Hematopoietic multipotent progenitor cell treated with erythropoietin and hydrocortisone succinate and interleukin-3 and kit ligand, for 15 days (in vitro differentiated cells): ENCODE data around the gene WDR93.
"Not testable (repeated sequence)": the region's sequence is repeated elsewhere in the genome, so short reads cannot be mapped to it uniquely, and the experiment has no call there.

Experiments used
- DNase-seq: peaks from one replicate; pipeline ENCODE4 v3.0.0-alpha.2; 2015; ENCODE audit warnings: low spot score

WDR93 gene

DNA sequence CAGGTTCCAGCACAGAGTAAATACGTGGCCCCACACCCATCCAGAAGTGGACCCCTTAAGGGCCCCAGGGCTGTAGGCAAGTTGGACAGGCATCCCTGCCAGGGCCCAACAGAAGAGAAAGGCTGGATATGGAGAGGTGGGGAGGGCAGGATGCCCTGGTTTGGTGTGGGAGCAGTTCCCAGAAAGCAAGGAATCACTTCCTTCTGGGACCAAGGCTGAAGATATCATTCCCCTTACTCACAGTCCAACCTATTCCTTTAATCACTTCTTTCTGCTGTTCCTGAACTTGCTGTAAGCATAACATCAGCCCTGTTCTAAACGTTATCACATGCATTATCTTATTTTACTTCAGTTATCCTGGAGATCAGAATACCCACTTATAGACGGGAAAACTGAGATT is 79.4 kb downstream of the WDR93 start:
- no peak for DNase-seq

DNA sequence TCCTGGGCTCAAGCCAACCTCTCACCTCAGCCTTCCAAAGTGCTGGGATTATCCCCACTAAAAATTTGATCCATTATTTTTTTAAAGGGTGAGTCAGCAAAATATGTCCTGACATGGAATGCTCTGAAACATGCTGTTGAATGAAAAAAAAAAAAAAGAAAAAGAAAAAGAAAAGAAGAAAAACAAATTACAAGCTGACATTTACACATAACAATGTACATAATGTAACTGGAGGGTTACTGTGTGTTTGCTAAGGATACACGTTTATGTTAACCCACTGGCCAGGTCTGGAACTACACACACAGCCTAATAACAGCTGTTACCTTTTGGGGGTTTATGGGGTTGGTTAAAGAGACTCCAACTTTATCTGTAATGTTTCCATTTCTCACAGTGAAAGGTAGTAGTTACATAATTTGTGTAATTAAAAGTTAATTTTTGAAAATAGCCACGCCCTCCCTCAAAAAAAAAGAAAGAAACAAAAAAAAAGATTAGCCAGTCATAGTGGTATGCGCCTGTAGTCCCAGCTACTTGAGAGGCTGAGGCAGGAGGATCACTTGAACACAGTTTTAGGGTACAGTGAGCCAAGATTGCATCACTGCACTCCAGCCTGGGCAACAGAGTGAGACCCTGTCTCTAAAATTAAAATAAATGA is 82.4 kb downstream of the WDR93 start:
- no peak for DNase-seq

DNA sequence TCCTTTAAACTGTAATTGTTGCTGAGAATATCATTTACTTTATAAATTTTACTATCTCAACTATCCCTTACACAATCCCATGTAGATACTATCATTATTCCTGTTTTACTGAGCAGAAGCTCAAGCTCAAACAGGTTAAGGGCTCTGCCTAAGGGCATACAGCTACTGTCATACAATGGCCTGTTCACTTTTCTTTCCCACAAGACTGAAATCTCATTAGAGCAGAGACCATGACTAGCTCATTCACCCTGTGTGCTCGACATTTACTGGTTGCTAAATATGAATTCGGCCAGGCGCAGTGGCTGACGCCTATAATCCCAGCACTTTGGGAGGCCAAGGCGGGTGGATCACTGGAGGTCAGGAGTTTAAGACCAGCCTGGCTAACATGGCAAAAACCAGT is 83.9 kb downstream of the WDR93 start:
- no peak for DNase-seq

DNA sequence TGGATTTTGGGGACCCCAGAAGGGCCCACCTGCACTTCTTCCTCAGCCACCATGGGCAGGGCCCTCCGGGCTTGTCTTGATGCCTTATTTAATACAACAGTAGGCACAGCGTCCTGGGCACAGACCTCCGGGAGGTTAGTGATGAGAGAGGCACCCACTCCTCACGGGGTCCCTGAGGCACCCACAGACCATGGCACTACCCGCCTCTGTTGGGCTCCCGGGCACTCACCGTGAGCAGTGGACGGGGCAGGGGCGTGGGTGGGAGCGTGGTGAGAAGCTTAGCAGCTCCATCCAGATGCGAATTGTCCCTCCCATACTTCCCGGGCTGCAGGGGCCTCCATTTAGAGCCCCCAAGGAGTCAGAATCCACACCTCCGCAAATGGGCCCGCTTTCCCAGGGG is 85.2 kb downstream of the WDR93 start:
- DNase-seq: no peak

DNA sequence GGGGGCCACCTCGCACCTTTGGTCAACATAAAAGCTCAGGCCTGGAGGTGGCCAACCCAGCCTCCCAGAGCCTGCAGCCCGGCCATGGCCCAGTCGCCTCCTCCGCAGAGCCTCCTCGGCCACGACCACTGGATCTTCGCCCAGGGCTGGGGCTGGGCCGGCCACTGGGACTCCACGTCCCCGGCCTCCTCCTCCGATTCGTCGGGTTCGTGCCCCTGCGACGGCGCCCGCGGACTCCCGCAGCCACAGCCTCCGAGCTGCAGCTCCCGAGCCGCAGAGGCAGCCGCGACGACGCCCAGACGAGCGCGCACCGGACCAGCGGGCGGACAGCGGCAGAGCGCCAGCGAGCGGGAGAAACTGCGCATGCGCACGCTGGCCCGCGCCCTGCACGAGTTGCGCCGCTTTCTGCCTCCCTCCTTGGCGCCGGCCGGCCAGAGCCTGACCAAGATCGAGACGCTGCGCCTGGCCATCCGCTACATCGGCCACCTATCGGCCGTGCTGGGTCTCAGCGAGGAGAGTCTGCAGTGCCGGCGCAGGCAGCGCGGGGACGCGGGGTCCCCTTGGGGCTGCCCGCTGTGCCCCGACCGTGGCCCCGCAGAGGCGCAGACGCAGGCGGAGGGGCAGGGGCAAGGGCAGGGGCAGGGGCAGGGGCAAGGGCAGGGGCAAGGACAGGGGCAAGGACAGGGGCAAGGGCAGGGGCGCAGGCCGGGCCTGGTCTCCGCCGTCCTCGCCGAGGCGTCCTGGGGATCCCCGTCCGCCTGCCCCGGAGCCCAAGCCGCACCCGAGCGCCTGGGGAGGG is 85.9 kb downstream of the WDR93 start, which contains the start of gene MESP2:
MESP2 (plus strand) TSS at position 59 of the 799 bp plus-strand sequence; CDS start at position 85, 26 bp downstream.
- DNase-seq: peak; percentile 63

DNA sequence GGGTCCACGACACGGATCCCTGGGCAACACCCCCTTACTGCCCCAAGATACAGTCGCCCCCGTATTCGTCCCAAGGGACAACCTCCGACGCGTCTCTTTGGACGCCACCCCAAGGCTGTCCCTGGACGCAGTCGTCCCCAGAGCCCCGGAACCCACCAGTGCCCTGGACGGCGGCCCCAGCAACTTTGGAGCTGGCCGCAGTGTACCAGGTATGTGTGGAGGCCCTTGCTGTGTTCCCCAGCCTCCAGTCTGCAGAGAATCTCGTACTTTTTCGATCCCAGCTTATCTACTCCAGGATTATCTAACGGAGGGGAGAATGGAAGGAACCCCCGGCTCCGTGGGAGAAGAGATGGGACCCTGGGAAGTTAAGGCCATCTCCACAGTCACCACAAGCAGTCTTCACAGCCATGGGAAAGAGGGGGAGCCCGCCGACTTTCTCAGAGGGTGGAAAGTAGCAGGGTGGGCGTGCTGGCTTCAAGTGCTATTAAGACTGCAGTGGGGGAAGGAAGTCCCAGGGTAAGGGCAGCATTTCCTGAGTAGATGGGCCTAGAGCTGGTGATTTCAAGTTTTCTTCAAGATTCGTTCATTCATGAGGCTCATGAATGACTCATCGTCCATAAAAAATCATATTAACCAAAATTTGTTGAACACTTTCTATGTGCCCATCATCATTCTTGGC is 86.6 kb downstream of the WDR93 start:
- no peak for DNase-seq

DNA sequence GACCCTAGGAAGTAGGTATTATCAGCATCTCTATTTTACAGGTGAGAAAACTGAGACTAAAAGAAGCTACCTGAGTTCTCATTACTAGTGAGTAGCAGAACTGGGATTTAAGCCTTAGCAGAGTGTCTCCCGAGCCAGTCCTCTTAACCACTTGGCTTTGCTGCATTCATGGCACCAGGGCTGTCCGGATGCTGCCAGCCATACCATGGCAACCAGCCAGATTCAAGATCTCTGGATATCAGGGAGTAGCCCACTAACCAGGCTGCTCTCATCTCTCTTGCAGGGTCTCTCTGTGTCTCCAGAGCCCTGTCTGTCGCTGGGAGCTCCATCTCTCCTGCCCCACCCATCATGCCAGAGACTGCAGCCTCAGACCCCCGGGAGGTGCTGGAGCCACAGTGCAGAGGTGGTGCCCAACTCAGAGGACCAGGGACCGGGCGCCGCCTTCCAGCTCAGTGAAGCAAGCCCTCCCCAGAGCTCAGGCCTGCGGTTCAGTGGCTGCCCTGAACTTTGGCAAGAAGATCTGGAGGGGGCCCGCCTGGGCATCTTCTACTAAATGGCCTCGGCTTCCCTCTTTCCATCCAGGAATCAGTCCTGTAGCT is 87.3 kb downstream of the WDR93 start:
- no peak for DNase-seq

DNA sequence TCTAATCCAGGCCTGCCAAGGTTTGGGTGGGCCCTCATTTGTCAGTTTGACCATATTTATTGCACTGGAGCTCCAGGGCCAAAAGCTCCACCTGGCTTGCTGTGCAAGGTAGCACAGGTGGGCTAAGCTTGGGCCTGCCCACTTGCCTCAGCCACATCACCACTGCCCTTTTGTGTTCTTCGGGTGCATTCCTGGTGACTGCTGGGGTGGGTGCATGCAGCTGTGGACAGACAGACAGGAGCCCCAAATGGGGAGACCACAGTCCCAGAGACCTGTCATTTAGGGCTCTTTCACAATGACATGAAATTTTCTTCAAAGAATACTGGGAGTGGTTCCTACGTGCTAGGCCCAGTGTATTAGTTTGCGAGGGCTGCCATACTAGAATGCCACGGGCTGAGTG is 88.2 kb downstream of the WDR93 start:
- no peak for DNase-seq

DNA sequence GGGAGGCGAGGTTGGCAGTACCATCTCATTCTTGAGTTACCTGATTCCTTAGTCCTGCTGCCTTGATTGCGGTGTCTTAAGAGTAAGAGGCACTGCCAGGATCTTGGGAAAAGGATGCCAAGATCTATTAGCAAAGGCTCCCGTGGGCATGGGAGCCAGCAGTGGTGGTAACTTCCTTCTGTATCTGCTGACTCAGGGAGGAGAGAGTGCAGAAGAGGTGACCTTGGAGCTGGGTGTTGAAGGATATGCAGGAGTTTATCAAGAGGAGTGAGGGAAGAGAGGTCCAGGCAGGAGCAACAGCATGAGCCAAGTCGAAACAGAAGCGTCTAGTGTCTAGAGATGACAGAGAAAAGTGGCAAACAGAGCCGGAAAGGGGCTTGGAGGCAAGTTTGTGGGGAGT is 90.0 kb downstream of the WDR93 start:
- DNase-seq: no peak

DNA sequence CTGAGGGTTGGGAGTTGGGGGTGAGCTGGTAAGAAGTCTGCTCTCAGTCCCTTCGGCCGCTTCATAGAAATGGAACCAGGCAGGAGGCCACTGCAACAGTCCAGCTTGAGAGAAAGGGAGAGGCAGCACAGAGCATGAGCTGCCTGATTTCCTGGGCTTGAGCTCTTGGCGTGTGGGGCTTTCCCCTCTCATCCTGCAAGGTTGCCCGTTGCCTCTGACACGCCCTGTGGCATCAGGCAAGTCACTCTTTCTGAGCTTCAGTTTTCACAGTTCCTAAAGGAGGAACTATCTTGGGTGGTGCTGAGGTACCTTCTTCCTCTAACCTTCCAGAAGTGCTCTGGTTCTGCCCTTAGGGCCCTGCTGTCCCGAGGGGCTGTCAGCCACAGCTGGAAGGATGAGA is 90.4 kb downstream of the WDR93 start:
- DNase-seq: no peak

DNA sequence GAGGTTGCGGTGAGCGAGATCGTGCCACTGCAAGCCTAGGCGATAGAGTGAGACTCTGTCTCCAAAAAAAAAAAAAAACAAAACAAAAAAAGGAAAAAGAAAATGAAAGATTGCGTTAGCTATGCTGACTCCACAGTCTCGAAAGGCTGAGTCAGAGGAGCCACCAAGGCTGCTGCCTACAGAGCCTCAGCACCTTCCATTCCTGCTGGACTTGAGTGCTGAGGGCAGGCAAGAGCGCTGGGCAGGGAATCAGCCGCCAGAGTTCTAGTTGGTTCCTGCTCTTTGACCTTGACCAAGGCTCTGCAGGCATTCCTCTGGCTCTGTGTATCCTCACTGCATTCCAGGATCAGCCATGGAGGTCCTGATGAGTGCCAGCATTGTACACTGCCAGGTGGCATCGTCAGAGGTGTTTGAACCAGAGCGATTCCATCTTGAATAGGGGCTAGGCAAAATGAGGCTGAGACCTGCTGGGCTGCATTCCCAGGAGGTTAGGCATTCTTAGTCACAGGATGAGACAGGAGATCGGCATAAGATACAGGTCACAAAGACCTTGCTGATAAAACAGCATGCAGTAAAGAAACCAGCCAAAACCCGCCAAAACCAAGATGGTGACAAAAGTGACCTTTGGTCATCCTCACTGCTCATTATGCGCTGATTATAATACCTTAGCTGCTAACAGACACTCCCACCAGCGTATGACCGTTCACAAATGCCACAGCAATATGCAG is 91.4 kb downstream of the WDR93 start:
- no peak for DNase-seq

DNA sequence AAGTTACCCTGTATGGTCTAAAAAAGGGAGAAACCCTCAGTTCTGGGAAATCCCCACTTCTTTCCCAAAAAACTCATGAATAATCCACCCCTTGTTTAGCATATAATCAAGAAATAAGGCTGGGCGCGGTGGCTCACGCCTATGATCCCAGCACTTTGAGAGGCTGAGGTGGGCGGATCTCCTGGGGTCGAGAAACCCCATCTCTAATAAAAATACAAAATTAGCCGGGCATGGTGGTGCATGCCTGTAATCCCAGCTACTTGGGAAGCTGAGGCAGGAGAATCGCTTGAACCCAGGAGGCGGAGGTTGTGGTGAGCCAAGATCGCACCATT is 92.0 kb downstream of the WDR93 start:
- not testable (repeated sequence) for DNase-seq

DNA sequence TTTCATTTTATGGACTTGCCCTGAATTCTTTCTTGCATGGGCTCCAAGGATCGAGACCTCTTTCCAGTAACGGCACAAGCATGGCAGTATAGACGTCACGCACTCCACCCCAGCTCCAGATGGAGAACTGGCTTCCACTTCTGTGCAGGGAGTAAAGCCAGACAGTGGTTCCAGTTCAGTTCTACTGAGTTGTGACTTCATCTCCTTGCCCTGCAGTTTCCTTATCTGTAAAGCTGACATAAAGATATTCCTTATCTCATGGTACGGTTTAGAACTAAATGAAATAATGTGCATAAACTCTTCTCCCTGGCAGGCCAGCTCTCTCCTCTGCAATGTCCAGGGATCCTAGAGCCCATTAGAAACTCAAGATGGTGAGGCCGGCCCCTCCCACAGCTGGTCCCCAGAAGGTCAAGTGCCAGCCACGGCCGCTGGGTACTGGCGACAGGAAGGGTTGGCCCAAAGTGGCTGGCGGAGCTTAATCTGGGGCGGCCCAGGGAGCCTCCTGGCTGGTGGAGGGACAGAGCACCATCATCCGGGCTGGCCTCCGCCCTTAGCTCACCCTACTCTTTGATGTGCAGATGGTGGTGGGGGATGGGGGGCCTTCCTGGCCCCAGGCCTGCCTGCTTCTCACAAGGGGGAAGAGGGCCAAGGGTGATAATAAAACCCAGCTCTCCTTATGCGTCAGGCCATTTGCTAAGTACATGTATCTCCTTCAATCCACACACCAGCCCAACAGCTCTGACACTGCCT is 92.7 kb downstream of the WDR93 start:
- DNase-seq: peak; percentile 37

DNA sequence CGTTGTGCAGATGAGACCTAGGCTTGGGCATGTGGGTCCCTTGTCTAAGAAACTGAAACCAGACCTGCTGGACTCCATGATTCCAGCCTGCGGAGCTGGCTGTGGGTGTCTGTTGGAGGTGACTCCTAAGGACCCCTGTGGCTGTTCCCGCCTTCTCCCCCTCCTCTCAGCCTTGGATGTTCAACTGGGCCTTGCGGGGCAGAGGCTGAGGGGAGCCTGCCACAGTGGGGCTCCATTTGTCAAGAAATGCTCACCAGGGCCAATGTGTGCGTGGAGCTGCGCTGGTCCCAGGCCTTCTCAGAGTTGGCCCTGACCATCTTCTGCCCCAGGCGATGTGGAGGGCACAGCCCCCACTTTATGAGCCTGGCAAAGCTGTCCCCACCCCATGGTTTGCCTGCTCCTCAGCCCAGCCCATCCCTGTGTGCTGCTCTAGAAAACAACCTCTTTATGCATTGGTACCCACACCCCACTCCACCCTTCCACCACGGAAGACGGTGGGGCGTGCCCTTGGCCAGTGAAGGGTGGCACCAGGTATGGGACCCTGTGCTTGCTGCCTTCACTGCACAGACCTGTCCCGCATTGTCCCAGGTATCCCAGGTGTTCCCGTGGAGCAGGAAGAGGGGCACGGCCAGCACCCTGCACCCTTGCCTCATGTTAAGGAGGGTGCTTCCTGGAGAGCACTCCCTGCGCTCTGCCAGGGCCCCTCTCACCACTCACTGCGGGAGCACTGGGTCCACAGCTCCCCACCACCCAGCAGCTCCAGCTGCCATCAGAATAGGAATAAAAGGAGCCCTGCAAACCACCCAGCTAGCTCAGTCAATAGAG is 93.5 kb downstream of the WDR93 start:
- no peak for DNase-seq

DNA sequence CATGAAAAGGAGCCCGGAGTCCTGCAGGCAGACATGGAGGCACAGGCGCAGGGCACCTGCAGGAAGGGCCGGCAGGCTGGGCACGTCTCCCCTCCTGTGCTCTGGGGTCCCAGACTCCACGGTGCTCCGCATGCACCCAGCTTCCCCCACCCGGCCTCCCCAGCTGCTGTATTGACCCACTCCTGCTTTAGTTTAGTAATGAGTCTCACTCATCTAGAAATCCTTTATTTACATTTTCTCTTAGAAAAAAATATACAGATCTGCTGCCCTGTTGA is 94.0 kb downstream of the WDR93 start:
- DNase-seq: no peak

DNA sequence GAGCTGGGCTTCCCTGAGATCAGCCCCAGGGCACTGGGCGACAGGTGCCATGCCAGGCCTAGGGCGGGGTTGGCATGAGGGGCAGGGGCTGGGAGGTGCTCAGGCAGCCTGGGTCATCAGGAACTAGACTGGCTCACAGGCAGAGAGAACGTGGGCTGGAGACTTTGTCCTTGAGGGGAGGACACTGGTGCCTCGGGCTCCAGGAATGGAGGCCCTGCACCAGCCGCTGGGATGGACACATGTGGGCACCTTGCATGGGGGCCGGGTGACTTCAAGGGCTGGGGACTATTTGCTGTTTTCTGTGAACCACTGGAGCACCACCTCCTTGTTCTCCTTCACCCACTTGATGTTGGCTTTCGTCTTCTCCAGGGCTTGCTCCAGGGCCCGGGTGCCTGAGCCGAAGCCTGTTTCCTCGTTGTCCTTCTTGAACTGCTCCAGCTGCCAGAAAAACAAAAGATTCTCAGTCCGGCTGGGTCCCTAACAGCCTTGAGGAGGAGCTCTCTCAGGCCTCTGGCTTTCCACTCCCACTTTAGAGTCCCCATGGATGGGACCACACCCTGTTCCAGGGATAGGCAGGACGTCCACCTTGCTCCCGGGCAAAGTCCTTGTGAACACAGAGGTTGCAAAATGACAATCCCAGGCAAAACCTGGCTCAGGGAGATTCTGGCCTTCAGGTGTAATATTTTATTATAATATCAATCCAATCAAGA is 94.6 kb downstream of the WDR93 start:
- no peak for DNase-seq

DNA sequence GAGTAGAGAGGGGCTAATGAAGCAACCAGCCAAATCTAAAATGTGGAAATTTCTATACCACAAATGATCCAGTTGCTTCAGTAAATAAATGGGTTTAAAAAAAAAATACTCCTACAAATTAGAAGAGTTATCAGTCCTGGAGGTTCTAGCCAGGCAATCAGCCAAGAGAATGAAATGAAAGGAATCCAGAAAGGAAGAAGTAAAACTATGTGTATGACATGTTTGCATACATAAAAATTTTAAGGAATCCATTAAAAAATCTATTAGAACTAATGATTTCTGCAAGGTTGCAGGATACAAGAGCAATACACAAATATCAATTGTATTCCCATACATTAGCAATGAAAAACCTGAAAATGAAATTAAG is 95.1 kb downstream of the WDR93 start:
- DNase-seq: no peak

DNA sequence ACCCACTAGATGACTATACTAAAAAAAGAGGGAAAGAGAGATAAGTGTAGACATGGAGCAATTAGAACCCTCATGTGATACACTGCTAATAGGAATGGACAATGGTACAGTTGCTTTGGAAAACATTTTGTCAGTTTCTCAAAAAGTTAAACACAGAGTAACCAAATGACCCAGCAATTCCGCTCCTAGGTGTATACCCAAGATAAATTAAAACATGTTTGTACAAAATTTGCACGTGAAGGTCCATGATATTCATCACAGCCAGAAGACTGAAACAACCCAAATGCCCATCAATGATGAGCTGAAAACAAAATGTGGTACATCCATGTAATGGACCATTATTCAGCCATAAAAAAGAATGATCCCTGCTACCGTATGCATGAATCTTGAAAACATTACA is 97.3 kb downstream of the WDR93 start:
- no peak for DNase-seq

DNA sequence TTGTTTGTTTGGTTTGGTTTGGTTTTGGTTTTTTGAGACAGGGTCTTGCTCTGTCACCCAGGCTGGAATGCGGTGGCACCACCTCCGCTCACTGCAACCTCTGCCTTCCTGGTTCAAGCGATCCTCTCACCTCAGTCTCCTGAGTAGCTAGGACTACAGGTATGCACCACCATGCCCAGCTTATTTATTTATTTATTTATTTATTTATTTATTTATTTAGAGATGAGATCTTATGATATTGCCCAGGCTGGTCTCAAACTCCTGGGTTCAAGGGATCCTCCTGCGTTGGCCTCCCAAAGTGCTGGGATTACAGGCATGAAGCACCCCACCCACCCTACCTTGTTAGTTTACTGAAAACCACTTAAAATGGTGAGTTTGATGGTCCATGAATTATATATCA is 98.0 kb downstream of the WDR93 start:
- not testable (repeated sequence) for DNase-seq

DNA sequence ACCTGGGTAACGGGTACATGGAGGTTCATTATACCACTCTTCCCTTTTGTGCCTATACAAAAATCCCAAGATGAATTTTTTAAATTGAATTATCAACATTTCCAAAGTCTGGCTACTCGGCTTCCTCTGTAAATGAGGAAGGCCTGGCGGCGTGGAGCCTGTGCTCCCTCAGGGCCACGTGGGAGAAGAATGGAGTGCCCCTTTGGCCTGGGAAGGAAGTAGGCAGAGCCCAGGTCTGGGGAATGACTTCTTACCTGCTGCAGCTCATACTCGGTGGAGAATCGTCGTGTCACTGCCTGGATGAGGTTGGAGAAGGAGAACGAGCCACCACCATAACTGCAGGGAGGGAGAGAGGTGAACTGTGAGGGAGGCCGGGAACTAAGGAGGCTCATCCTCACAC is 99.6 kb downstream of the WDR93 start:
- DNase-seq: no peak
